HT1080 (cell line): ENCODE measurements around the gene KRT20. TPM values are rescaled to one million over a fixed set of nuclear protein-coding genes. Genes with fewer than 3 reads are reported as not detected.
"Not testable (repeated sequence)": the region's sequence is repeated elsewhere in the genome, so short reads cannot be mapped to it uniquely, and the experiment has no call there.

Source experiments
- DNase-seq: peaks from one replicate; pipeline ENCODE4 v3.0.0-alpha.2; 2015; ENCODE audit warnings: low read depth
- polyA plus RNA-seq, 2 experiments: library from polyadenylated mRNA; depleted of rRNA; stranded (reverse); fragments of >200 nt; gene quantifications; 2 replicates each; pipeline ENCODE4 v1.2.3, GENCODE V29; 2015
- total RNA-seq: library from RNA; depleted of rRNA; stranded (reverse); fragments of >200 nt; shearing (Covaris generic); gene quantifications from 2 replicates; pipeline ENCODE4 v1.2.3, GENCODE V29; 2014; rRNA removed

KRT20 gene, protein sequence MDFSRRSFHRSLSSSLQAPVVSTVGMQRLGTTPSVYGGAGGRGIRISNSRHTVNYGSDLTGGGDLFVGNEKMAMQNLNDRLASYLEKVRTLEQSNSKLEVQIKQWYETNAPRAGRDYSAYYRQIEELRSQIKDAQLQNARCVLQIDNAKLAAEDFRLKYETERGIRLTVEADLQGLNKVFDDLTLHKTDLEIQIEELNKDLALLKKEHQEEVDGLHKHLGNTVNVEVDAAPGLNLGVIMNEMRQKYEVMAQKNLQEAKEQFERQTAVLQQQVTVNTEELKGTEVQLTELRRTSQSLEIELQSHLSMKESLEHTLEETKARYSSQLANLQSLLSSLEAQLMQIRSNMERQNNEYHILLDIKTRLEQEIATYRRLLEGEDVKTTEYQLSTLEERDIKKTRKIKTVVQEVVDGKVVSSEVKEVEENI
- total RNA-seq: not detected in 2 replicates
- not detected in 2 replicates for polyA plus RNA-seq (2015; cell fraction: cytosol; rRNA removed)
- 0.09 TPM in 1 of 2 replicates, not detected in the other for polyA plus RNA-seq (2015; cell fraction: nucleus; rRNA removed)

DNA sequence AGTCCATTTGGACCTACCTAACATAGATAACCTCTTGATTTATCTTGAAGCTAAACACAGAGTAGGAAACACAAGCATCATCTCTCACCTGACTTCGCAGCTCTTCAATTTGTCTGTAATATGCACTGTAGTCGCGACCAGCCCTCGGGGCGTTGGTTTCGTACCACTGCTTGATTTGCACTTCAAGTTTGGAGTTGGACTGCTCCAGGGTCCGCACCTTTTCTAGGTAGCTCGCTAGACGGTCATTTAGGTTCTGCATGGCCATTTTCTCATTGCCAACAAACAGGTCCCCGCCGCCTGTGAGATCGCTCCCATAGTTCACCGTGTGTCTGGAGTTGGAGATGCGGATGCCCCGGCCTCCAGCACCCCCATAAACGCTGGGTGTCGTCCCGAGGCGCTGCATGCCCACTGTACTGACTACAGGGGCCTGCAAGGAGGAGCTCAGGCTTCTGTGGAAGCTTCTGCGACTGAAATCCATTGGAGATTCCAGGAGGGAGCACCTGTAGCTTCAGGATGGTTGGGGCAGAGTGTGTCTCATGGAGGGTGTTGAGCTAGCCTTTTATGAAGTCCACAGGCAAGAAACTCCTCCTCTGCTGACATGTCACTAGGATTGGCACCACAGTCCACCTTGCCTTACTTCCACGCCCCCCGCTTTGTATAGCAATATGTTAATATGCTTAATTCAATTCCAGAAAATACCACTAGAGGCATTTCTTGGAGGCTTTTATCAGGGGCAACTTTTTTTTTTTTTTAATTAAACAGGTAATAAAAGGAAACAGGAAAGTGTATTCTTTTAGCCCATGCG lies at the start of gene KRT20:
TSS of gene KRT20 (minus strand) at position 535 of the 805 bp plus-strand sequence. CDS start at position 478, 57 bp downstream.
- DNase-seq: no peak

GRCh38 chr17:40932608-40933007 lies 47.6 kb upstream of the KRT20 start:
- no peak for DNase-seq

DNA sequence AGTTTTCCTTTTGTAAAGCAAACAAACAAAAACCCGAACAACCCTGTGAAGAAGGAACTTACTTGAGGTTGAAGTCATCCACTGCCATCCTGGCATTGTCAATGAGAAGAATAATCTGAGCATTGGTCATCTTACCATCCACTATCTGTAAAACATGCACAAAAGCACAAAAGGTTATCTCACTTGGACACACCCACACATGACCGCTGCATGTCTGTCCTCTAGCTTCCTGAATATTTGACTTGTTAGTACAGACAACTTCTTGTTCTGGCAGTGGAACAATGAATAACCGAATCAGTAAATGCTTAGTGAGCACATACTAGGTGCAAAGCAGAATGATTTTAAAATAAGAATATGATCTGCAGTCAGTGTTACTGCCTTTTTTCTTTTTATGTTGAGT lies 46.3 kb upstream of the KRT20 start:
- DNase-seq: no peak

DNA sequence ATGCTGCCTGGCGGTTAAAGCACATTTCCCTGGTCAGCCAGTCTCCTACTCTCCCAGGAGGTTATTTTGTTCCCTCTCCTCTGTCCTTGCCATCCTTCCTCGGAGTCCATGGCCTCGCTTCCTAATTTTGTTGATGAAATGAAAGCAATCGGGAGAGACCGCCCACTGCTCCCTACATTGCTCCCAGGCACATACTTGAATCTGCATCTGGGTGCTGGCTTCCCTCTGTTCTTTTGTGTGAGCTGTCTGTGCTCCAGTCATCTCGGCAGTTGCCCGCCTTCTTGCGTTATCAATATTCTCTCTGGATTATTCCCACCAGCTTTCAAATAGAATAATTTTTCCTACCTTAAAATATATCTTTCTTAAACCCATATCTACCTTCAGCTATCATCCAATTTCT lies 41.3 kb upstream of the KRT20 start:
- DNase-seq: no peak

DNA sequence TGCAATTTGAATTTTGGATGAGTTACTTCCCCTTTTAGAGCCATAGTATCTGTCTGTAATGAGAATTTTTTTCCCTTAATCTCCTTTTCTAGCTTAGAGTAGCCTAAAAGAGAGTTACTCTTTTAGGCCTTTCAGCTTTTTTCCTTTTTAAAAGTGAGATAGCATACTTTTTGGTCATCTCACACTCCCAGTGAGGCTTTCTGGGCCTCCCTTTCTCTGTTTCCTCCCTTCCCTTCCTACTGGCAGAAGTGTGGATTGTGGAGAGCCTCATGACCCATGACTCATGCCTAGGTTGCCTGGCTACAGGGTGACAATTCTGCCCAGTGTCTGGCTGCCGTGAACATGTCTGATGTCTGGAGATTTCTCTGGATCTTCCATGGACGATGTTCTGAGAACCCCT lies 37.2 kb upstream of the KRT20 start:
- peak; percentile 88 for DNase-seq

GRCh38 chr17:40921026-40921425 lies 36.0 kb upstream of the KRT20 start:
- DNase-seq: peak; percentile 10

- not testable (repeated sequence) for DNase-seq
Measured at GRCh38 chr17:40917116-40917515, 32.1 kb upstream of the KRT20 start.

- no peak for DNase-seq
Measured at GRCh38 chr17:40916366-40916765, 31.3 kb upstream of the KRT20 start.

GRCh38 chr17:40915721-40916256 lies 30.7 kb upstream of the KRT20 start:
- peak; percentile 10 for DNase-seq

DNA sequence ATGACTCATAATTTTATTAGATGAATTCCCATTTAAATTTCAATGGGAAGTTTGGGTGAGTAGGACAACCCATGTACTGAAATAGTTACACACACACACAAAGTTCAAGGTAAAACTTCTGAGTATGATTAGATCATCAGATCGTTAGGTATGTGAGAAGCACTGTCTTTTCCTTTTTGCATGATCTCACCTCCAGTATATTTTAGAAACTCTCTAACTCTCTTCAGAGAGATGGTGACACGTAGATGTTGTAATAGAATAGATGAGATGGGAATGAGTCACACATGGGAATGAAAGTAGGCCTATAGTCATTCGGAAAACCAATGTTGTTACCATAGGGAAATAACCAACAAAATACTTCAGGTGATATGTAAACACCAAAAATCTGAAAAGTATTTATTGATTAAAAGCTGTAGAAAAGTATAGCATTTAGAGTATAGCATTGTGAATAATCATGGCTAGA lies 30.2 kb upstream of the KRT20 start:
- peak; percentile 95 for DNase-seq

- DNase-seq: no peak
Measured at GRCh38 chr17:40914075-40914855, 29.2 kb upstream of the KRT20 start.

GRCh38 chr17:40912486-40913210 lies 27.6 kb upstream of the KRT20 start:
- DNase-seq: no peak

DNA sequence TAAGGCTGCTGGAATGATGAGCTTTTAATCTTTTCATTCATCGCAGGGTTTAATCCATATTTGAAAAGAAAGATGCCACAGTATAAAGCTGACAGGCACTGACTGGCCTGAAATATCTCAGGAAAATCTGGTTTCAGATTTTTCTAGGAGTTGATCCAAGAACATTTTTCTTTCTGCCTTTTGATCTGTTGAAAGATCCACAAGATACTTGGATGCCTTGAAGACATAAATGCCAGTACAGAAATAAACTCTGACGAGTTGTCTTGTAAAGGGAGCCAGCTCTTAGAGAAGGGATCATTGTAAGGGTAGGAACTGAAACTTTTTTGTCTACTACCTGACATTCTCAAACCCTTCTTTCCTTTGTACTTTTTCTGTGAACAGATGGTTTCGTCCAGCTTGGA lies 25.4 kb upstream of the KRT20 start:
- DNase-seq: no peak

- peak; percentile 20 for DNase-seq
Measured at GRCh38 chr17:40909755-40910154, 24.7 kb upstream of the KRT20 start.

- DNase-seq: peak; percentile 91
Measured at GRCh38 chr17:40909351-40909750, 24.3 kb upstream of the KRT20 start.

DNA sequence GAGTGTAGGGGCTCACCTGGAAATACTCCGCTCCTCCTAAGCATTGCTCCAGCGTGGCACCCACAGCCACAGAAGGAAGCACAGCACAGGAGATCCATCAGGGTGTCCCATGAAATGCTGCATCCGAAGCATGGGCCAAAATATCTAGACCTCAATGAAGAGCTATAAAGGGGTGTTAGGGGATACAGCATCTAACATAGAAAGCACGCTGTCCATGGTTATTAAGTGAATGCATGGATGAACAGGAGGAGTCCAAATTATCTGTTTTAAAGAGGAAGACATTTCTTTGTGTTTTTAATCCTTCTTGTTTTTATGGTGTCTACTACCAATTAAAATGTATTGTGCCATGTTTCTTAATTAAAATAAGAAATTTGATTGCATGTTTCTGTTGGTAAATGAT lies 21.6 kb upstream of the KRT20 start:
- no peak for DNase-seq

- no peak for DNase-seq
Measured at GRCh38 chr17:40905370-40905769, 20.3 kb upstream of the KRT20 start.

GRCh38 chr17:40903129-40903847 lies 18.2 kb upstream of the KRT20 start:
- peak; percentile 77 for DNase-seq

DNA sequence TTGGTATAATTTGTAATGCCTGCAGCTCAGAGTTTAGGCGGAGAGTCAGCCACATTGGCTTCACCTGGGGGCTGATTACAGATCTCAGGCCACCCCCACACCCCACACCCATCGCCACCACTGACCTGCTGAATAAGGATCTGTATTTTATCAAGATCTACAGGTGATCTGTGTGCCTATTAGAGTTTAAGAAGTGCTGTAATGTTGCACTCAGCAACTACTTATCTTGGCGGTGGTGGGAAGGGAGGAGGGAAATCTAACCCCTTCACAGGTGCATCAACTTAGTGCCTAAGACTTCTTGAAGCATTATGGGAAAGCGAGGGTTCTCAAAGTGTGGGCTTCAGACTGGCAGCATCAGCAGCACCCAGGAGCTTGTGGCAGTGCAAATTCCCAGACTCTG lies 17.5 kb upstream of the KRT20 start:
- DNase-seq: no peak
